Tongue (tissue), 2 donors: ENCODE results near the gene NOS1AP. TPM values are rescaled to one million over a fixed set of nuclear protein-coding genes. Genes with fewer than 3 reads are reported as not detected.
"Not testable (repeated sequence)": the region's sequence is repeated elsewhere in the genome, so short reads cannot be mapped to it uniquely, and the experiment has no call there.

Experiments
- DNase-seq: peaks from one replicate; pipeline ENCODE4 v3.0.0-alpha.2; 2015
- total RNA-seq: library from RNA; depleted of rRNA; stranded (reverse); fragments of >200 nt; gene quantifications from one replicate; pipeline ENCODE4 v1.2.3, GENCODE V29; 2014

The NOS1AP gene
- total RNA-seq, 1 donor from 2014 or later, result 1.6 TPM

DNA sequence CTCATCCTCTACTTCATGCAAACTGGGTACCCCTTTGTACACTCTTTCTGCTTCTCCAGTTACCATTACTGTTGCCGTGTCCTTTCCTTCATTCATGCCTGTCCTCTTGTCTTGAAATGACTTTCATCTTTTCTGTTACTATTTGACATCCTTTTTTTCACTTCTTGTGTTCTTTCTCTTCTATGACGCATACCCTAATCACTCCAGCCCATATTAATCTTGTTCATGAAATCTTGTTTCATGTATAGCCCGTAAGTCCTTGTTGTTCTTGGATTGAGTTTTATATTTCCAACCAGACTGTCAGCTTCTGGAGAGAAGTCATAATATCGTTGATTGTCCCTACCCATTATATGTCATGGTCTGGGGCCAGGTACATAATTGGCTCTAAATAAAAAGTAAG lies 126.1 kb downstream of the NOS1AP start:
- DNase-seq, result no peak

DNA sequence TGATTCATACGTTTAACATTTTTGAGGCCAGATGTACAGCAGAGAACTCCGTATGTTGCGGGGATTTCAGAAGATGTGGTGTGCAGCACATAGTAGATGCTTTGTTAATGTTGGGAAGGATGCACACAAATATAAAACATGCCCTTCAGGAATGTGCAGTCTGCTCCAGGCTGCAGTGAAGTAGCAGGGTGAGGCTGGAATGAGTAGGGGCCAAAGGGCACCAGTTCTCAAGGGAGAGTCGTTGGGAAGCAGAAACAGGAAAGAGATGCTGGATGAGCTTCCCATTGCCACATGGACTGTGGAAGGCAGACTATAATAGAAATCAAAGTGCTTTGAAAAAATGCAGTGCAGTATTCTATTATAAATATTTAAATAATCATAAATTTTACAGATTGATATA lies 126.9 kb downstream of the NOS1AP start:
- DNase-seq, result no peak

DNA sequence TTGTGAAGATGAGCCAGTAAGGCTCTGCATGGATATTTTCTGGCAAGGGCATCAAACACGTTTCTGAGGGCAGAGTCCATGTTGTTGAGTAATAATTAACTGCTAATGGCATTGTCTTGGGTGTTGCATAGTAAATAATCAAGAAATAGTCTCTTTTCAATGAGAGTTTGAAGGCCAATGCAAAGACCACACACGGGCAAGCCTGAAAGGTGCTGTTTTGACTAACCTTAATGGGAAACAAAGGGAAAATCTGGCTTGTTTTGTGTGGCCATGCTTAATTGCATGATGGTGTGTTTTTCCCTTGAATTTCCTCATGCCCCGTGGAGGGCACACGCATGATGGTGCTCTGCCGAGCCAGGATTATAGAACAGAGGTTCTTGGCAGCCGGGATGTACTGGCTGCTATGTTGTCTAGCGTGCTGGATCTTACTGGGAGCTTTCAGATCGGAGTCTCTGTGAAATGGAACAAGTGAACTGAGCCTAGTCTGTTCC lies 127.6 kb downstream of the NOS1AP start:
- no peak for DNase-seq

DNA sequence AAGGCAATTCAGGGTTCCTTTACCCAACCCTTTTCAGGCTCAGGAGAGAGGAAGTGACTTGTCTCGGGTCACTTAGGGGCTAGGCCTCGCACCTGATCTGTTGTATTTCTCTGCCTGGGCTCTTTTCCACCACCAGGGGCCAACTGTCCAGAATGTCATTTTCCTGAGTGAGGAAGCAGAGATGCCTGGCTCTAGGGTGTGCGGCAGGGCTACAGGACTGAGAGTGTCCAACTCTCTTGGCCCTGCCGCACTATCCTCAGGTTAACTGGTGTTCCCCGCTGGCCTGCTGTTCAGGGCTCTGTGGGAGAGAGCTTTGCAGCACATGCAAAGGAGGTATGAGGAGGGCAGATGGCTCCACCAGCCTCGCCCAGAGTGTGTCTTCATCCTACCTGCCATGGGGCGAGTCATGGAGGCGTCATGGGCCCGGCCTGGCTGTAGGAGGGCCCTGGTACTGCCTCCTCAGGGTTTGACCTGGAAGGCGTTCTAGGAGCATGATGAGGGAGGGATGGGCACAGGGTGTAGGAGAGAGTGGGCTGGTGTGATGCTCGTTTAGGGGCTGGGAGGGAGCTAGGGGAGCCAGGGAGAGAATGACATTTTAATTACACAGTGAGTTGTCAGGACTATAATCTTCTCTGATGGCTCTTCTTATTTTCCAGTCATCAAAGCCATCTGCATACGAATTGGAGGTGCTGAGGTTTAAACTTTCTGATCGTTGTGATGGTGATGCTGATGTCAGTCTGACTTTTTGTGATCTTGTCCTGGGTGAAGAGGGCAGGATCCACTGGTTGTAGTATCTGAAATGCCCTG lies 128.3 kb downstream of the NOS1AP start:
- DNase-seq, result no peak

DNA sequence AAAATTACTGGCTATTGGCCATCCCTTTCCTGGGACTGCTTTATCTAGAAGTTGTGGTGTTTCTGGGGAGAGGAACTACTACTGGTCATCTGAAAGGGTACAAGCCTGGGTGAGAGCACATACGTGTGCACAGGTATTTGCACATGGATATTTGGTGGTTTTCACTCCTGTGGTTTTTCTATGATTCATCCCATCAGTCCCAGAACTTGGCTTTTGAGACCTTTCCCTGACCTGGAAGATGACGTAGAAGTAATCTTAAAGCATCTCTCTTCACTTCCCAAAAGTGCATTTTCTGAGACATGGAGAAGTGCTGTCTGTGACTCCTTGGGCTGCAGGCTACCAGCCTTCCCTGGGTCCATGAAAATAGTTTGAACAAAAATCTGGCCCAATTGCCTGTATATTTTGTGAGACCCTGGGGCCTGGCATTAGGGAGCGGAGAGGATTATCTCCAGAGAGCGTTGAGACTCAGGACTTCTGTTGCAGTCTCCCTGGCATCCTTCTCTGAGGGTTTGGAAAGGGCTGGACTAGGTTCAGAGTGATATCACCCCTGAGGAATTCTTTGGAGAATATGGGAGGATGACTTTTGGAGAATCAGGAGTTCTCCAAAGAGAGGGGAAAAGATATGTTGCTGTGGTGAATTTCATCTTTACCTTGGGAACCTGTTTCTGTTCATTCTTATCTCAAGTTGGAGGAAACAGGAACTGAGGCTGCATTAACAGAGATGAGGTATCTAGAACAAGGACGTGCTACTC lies 130.8 kb downstream of the NOS1AP start:
- DNase-seq, result no peak

DNA sequence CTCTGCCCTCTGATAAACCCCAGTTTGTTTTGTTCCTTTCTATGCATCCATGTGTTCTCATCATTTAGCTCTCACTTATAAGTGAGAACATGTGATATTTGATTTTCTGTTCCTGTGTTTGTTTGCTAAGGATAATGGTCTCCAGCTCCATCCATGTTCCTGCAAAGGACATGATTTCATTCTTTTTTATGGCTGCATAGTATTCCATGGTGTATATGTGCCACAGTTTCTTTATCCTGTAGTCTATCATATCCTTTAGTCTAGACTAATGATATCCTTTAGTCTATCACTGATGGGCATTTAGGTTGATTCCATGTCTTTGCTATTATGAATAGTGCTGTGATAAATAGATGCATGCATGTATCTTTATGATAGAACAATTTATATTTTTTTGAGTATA lies 131.6 kb downstream of the NOS1AP start:
- DNase-seq, result not testable (repeated sequence)

DNA sequence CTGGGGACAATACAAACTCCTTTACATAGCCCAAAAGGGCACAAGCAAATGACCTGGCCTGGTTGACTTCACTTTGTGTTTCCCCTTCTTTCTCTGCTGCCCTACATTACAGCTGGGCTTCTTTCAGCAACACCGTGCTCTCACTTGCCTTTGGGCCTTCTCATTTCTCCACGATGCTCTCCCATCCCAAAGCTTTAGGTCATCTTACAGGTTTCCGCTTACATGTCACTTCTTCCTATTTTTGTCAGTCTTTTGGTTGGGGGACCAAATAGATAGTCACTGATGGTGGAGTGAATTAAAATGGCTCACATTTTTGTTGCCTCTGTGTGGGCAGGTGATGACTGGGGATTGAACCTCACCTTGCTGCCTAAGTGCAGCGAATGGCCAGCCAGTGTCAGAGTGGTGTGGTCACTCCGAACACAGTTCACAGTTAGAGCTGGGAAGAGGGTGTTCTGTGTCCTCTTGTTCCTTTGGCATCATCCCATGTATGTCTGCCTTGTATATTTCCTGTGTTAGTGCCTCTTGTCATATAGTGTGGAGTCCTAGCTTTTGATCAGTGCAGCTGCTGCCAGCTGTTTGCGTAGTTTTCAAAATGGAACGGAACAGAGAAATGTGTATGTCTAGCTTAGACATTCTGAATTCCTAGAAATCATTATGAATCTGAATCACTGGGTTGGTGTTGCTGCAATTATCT lies 134.8 kb downstream of the NOS1AP start:
- peak; percentile 60 for DNase-seq

DNA sequence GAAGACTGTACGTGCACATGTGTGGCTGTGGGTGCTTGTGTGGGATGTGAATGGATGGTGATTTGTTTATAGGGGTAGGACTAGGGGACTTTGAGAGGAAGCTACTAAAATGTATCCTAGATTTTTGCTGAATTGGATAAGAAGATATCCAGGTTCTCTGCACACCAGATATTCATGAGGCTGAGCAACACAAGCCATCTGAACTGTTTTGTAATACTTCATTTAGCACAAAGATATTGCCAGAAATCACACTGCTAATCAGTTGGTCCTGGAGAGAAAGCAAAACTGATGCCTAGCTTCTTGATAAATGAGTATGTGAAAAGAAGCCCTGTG lies 135.3 kb downstream of the NOS1AP start:
- DNase-seq, result no peak

DNA sequence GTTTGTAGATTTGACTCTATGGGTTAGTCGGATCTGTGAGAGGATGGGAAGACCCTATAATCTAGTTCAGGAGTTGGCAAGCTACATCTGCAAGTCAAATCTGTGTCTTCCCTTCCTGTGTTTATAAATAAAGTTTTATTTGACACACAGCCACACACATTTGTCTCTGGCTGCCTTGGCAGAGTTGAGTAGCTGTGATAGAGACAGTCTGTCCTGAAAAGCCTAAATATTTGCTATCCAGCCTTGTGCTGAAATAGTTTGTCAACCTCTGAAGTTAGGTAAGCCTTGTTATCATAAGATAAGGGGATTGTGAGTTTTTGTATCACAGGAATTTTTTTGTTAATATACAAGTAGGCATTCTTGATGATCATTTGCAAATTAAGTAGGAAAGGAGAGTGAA lies 136.8 kb downstream of the NOS1AP start:
- no peak for DNase-seq

DNA sequence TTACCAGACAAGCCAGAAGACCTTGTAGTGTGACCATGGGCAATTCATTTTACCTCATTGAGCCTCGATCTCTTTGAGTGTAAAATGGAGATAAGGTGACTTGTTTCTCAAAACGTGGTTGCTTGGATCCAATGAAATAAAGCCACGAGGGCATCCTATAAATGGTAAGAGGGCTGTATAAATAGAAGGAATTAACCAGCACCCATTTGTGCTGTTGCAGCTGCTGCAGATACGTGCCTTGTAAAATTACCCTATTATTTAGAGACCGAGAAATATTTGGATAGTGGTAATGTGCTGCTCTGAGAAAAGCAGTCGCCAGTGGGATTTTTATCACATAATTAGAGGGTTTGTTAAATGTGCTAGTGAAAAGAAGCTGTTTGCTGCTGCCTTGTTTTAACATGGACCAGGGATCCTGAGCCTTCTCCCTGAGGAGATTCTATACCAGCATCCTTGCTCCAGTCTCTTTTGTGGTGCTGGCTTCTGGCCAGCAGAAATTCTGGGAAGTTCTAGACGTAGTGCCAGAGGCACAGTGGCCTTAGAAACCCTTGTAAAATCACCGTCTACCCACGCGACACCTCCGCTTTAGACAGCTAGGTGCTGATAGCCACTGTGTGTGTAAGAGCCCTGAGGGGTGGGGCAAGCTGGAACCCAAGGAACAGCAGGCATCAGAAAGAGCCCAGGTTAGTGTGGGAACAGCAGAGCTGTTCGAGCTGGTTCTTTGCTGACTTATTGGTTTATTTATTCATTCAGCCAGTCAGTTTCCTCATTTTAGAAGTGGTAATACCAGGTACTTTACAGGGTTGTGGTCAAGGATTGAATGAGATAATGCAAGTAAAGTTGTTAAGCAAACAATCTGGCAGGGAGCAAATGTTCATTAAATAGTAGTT lies 137.5 kb downstream of the NOS1AP start:
- DNase-seq, result peak; percentile 20

DNA sequence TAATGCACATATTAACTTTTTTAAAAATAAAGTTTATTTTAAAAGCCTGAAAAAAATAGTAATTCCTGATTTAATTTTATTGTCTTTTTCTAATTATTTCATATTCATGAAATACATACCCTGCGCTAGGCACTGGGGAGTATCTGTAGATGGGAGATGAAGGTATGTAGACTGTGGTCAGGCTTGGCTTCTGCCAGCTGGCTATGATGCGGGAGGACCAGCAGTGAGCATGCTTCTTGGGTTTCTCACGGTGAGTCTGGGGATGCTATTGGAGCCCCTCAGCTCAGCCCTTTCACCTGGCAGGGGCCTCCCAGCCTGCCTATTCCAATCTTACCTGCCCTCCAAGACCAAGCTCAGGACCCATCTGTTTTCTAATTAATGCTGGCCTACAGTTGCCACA lies 138.4 kb downstream of the NOS1AP start:
- no peak for DNase-seq

DNA sequence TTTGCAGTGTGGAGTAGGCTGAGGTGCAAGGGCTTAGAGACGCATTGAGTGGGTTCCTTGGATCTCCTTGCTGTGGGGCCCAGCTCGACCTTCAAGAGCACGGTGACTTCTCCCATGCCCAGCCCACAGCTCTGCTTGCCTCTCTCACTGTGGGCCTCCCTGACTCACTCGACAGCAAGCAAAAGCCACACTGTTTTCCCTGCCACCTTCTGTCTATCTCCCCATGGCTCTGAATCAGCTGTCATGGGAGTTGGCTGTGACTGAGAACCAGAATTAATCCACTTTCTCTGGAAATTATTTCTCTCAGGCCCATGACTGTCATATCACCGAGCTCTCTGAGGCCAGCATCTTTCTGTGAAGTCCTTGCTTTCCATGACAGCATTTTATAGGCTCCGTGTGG lies 140.7 kb downstream of the NOS1AP start:
- DNase-seq, result no peak

DNA sequence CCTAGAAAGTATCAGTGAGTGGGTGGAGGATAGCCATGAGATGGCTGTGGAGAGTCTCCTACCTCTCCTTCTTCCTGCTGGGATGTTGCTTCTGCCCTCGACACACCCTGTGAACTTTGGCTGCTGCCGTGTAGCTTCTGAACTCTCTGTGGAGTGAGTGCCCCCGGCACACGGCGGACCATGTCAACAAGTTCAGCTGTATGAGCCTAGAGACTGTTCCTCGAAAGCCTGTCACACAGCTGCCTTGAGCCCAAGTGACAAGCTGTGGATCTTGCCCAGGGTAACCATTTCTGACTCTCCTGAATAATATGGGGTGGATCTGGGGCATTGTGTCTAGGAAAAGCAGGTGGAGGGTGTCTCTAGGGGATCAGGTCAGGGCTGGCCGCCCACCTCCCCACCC lies 143.2 kb downstream of the NOS1AP start:
- peak; percentile 27 for DNase-seq

DNA sequence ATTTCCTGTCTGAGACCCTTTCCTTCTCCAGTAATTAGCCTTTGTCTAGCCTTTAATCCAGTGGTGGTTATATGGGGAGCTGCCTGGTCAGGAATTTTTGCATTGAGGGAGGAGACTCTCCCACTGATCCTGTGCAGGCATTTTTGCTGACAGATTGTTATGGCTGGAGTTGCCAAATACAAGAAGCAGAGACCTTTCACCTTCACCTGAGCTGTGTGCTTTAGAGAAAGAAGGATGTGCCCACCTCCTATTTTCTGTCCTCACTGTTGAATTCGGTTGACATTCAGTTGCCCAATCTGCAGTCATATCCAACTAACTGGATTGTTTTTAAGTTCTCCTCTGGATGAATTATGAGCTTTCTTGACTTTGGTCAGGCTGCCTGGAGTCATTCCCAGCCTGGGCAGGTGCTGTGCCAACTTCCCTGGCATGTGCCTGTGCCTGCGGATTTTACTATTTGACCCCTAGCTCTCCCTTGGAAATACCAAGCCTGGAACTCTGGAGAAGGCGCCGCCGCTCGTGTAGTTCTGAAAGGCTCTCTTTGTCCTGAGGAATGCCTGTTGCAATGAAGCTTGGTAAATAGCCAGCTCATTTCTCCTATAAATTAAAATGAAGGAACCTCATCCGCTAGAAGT lies 143.9 kb downstream of the NOS1AP start:
- peak; percentile 73 for DNase-seq

DNA sequence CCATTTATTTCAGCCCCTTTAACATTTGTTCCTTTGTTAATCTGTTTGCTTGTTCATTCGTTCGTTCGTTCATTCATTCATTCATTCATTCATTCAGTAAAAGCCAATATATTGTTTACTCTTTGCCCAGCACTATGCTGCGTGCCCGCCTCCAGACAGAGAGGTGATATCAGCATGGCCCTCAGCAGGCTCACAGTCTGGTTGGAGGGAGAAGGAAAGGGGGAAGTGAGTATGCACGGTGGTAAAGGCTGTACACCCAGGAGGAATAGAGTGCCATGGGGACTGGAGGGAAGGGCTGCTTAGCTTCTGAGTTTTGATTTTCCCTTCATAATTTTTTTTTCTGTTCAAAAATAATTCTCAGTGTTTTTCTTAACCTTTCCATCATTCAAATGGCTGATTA lies 144.7 kb downstream of the NOS1AP start:
- no peak for DNase-seq

DNA sequence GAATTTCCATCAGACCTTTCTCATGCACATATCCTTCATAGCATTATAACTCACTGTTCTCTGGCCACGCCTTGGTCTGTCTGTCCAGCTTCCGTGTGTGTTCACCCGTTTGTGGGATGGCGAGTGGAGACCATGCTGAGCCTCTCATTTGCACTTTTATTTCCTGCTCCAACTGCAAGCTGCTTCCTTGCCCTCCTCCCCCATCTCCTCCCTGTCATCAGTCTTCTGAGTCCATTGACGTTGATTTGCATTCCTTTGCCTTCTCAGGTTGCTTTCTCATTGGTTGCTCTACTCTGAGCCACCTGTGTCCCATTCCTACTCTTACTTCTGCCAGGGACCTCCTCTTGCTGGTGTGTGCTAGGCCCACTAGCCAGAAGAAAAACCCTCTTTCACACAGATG lies 146.4 kb downstream of the NOS1AP start:
- no peak for DNase-seq

DNA sequence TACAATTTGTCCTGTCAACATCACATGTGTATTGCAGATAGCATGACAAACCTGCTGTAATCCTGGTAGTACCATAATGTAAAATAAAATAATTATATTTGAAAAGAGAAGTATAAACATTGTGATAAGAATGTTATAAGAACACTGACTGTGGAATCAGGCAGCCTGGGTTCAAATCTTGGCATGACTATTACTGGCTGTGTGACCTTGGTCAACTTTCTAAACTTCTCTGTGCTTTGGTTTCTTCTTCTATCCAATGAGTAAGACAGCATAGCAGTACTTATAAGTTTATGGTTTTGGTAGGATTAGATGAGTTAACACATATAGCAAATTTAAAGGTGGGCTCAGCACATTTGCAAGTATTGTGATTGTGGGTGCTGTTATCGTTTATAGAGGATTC lies 147.1 kb downstream of the NOS1AP start:
- DNase-seq, result no peak

DNA sequence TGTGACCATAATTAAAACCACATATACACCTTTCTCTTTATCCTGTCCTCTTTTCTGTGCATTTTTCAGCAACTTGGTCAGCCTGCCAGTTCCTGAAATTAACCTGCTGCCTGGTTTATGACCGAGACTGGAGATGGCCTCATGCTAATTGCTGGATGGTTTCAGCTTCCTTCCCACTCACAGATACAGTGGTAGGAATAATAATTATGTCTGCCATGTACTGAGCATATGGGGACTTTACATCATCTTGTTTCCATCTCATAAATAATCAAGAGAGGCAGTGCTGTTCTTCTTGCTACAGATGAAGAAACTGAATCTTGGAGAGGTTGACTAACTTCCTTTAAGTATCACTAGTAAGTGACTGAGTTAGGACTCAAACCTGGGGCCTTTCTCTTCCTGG lies 148.2 kb downstream of the NOS1AP start:
- peak; percentile 7 for DNase-seq

DNA sequence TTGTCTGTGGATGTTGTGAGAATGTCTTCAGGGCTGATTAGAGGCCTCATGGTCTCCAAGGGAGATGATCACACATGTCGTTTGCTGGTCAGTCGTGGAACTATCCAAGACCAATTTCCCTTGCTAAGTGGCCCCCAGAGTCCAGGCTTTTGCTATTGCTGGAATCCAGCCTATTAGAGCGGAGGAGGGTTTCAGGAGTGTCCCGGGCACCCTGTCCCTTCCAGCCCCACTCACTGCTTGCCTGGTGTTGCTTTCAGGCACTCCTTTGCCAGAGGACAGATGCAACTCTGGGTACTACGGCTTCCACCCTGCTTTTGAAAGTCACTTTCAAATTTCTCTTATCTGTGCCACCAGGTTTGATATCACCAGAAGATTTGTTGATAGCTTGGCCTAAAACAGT lies 149.1 kb downstream of the NOS1AP start:
- no peak for DNase-seq

DNA sequence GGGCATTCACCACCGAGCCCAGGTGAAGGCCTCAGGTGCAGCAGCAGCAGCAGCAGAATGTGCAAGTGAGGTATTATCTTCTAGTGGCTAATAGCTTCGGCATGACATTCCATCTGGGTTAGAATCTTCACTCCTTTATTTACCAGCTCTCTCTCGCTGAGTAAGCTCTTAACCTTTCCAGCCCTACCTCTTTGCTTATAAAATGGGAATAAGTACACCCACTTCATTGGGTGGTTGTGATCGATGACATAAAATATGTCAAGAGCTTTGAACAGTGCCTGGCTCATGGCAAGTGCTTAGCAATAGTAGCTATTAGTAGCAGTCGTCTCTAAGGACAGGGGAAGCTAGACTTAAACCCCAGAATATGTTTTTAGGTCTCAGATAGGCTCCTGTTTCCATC lies 149.5 kb downstream of the NOS1AP start:
- no peak for DNase-seq

DNA sequence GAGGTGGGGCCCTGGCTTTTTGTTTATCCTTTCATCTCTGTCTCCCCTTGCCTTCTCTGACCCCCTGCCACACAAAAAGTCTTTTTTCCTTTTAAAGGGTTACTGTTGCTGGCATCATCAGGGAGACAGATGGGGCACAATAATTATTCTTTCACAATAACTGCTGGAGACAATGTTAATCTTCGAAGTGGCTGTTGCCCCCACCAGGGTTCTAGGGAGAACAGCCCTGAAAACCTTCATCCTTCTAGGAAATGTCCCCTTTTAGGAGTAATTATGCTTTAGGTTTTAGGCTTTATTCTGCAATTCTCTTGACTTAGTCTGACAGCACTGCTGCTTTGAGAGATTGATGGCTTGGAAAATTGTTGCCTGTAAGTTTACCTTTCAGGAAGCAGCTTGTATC lies 150.0 kb downstream of the NOS1AP start:
- DNase-seq, result no peak
